HTERT RPE-1 (cell line): Measurements from ENCODE around the gene MSLN.
"Not testable (repeated sequence)": the region's sequence is repeated elsewhere in the genome, so short reads cannot be mapped to it uniquely, and the experiment has no call there.

Source experiments
- in situ Hi-C: fragments of 300-500 bp; cut with MboI; formaldehyde crosslinking; loops from 4 replicates; pipeline ENCODE4 v1.14.3; 2020; ENCODE audit warnings: low sequenced_read_pairs

MSLN gene

DNA sequence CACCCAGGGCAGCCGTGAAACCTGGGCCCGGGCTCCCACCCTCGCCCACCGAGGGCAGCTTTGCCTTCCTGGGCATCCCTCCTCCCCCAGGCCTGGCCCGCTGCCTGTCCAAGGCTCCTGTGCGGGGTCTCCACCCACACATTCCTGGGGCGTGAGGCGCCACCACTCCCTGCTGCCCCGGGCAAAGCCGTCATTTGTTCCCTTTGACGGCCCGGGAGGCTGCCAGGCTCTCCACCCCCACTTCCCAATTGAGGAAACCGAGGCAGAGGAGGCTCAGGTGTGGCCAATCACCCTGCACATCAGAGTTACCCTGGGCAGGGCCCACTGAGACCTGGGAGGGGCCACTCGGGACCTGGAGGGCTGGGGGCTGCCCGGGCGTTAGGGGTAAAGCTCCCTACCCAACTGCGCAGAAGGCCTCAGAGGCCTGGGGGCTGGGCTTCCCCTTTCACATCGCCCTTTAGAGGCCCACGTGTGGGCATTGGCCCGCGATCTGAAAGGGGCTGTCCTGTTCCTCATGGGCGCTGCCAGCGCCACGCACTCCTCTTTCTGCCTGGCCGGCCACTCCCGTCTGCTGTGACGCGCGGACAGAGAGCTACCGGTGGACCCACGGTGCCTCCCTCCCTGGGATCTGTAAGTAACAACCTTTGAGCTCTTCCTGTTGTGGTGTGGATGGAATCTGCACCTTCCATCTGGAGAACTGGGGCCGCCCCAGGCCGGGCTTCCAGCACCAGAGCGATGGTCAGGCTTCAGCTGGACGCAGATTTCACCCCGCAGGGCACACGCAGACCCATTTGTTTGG, at the start of gene MSLN:
TSS of gene MSLN (plus strand) at position 190 of the 799 bp plus-strand sequence. CDS start 1,947 bp downstream, outside the sequence.
- in situ Hi-C loops = no loop called here

GRCh38 chr16:711084-711483, 49.5 kb upstream of the MSLN start:
- in situ Hi-C loops = no loop called here

- in situ Hi-C loops = no loop called here
Measured at GRCh38 chr16:711548-712320, 48.8 kb upstream of the MSLN start.

GRCh38 chr16:712740-713250, 47.7 kb upstream of the MSLN start:
- in situ Hi-C loops = not testable (repeated sequence)

DNA sequence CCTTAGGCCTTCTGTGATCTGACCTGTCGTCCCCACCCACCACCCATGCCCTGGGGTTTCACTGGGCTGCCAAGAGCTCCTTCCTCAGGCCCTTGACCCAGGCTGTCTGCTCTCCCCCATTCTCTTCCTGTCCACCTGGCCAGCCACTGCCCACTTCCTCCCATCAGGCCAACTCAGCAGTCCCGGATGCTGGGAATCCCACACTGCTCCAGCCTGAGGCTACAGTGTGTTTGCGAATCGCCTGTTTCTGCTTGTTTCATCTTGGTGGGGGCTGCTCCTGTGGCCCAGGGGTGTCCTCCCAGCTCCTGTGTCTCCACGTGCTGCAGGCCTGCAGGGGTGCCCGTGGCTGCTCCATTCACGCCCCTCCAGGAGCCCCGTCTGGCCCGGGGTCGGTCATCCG, 46.5 kb upstream of the MSLN start:
- in situ Hi-C loops = no loop called here

GRCh38 chr16:714558-715476, 45.7 kb upstream of the MSLN start, which contains the start of gene METRN:
METRN (plus strand) TSS chr16:715118; CDS start chr16:715290, 172 bp downstream.
- in situ Hi-C loops = no loop called here

DNA sequence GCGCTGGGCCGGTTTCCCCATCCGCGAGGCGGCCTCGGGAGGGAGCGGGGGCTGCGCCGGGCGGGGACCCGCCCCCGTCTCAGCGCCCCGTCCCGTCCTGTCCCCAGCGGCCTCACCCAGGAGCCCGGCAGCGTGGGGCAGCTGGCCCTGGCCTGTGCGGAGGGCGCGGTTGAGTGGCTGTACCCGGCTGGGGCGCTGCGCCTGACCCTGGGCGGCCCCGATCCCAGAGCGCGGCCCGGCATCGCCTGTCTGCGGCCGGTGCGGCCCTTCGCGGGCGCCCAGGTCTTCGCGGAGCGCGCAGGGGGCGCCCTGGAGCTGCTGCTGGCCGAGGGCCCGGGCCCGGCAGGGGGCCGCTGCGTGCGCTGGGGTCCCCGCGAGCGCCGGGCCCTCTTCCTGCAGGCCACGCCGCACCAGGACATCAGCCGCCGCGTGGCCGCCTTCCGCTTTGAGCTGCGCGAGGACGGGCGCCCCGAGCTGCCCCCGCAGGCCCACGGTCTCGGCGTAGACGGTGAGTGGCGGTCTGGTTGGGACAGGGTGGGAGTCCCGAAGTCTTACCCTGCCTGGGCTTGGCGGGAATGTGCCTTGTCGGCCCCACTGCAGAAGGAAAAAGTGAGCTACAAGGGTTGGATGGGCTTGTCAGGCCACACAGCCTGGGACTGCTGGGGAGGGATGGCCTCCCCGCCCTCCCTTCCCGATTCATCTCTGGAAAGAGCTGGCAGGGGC, 44.9 kb upstream of the MSLN start:
- in situ Hi-C loops = no loop called here

- in situ Hi-C loops = no loop called here
Measured at GRCh38 chr16:716200-716568, 44.4 kb upstream of the MSLN start.

DNA sequence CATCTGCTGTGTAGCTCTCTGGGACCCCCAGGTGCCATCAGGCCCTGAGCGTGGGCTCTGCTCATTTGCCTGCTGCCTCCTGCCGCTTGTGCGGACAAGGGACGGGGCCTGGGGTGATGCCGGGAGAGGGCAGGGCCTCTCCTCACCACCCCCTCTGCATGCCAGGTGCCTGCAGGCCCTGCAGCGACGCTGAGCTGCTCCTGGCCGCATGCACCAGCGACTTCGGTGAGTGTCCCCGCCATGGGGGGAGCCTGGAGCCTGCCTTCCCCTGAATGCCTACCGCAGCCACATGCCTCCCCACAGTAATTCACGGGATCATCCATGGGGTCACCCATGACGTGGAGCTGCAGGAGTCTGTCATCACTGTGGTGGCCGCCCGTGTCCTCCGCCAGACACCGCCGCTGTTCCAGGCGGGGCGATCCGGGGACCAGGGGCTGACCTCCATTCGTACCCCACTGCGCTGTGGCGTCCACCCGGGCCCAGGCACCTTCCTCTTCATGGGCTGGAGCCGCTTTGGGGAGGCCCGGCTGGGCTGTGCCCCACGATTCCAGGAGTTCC, 43.7 kb upstream of the MSLN start:
- in situ Hi-C loops = no loop called here

DNA sequence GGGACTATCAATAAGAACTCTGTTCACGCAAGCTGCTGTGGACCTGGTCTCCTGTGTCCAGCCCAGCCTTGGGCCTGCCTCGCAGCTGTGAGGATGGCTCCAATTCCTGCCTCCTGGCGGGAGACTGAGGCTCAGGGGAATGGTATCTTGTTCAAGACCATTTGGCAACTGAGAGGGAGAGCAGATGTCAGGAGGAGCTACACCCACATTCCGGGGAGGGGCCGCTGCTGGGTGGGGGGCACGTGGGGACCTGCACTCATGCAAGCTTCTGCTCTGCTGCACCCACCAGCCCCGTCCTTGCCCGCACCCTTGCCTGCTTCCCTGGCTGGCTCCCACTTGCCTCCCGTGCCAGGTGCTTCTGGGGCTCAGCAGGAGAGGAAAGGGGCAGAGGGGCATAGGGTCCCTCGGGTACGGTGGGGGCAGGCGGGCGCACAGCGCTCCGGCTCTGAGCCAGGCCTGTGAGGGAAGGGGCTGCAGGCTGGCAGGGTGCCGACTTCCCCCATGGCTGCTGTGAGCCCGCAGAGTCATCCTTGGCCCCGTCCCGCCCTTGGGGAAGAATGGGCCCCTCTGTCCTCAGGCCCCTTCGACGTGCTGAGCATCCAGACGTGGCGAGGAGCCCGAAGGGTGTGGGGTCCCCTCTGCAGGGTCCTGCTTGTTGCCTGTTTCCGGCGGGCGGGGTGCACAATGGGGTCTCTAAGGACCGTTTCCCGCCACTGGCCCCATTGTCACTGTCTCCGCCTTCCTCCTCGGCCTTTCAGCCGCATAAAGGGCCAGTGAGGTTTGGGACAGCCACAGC, 42.9 kb upstream of the MSLN start:
- in situ Hi-C loops = no loop called here

DNA sequence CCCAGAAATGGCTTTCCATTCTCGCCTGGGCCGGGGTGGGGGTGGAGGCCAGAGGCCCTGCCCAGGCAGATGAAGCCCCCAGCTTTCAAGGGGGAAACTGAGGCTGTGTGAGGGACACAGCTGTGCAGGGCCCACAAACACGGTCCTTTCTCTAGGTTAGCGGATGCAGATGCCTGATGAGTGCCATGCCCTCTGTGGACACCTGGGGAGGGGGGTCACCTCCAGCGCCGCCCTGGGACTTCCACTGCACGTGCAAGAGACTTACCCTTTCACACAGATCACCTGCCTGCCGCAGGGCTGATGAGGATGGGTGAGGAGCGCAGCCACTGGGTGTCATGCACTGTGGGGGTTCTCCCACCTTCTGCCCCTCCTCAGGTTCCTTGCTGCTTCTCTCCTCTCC, 42.1 kb upstream of the MSLN start:
- in situ Hi-C loops = no loop called here

DNA sequence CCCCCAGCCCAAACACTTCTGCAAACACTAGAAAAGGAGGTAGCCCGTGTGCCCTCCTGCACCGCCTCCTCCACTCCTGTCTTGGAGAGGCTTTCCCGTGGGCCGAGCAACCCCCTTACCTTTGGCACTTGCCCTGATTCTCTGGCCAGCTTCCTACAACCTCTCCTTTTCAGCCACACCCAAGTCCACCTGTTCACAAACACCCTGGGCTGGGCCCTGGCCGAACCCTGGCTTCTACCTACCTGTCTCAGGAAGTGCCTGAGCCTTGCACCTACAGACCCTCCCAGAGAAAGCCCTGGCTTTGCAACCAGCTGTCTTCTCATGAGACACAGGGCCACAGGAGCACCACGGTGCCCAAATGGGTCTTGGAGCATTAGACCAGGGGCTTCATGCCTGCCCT, 41.6 kb upstream of the MSLN start:
- in situ Hi-C loops = no loop called here

- in situ Hi-C loops = no loop called here
Measured at GRCh38 chr16:719815-720446, 40.6 kb upstream of the MSLN start.

GRCh38 chr16:720447-720989, 40.0 kb upstream of the MSLN start:
- in situ Hi-C loops = no loop called here

GRCh38 chr16:720990-721764, 39.4 kb upstream of the MSLN start, which contains the start of gene ANTKMT:
ANTKMT (plus strand) TSS chr16:721146; CDS start chr16:721275, 129 bp downstream.
- in situ Hi-C loops = no loop called here

DNA sequence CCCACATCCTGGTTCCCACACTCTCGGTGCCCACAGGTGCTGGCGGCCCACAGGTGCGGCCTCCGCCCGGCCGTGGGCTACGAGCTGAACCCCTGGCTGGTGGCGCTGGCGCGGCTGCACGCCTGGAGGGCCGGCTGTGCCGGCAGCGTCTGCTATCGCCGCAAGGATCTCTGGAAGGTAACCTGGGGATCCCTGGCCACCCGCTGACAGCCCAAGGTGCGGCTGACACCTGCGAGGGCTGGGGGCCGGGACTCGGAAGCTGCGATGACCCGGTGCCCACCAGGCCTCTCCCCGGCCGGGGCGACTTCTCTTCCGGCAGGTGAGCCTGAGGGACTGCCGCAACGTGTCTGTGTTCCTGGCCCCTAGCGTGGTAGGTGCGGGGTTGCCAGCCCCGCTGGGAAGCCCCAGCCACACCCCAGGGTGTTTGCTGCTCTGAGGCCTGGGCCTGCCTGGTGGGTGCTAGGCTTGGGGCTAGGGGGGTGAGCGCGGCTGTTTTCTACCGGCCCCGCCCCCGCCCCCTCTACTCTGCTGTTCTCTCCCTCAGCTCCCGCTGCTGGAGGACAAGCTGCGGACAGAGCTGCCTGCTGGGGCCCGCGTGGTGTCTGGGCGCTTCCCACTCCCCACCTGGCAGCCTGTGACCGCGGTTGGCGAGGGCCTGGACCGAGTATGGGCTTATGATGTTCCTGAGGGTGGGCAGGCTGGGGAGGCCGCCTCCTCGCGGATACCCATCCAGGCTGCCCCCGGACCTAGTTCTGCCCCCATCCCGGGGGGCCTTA, 38.6 kb upstream of the MSLN start:
- in situ Hi-C loops = no loop called here
